AG04450 (cell line): ENCODE results near the gene INPP5A. TPM values are rescaled to one million over a fixed set of nuclear protein-coding genes. Genes with fewer than 3 reads are reported as not detected.

Experiments
- CTCF ChIA-PET: fragments of 300-600, 350-600 bp; formaldehyde crosslinking; extraction: SDS; loops from one replicate; lab custom pipeline; 2022; ENCODE audit warnings: antibody characterized with exemption, inconsistent platforms; lab: Charles Lee
- POLR2A ChIA-PET: fragments of 350-600 bp; formaldehyde crosslinking; extraction: SDS; loops from one replicate; lab custom pipeline; 2021; ENCODE audit warnings: antibody characterized with exemption, inconsistent platforms; lab: Yijun Ruan, JAX
- DNase-seq: peaks from one replicate; pipeline ENCODE4 v3.0.0-alpha.2; 2011; ENCODE audit warnings: low read depth, low spot score
- H3K27ac ChIP-seq: one replicate; pipeline ENCODE4 v1.5.1; 2012; ENCODE audit warnings: low read depth, low read length, control low read depth
- H3K27me3 ChIP-seq: one replicate; pipeline ENCODE4 v1.6.0; 2012; ENCODE audit warnings: low read length; ENCODE audit not compliant: control insufficient read depth, insufficient read depth
- H3K4me3 ChIP-seq: 2 replicates; pipeline ENCODE4 v1.5.1; 2011; ENCODE audit warnings: mild to moderate bottlenecking, low read depth, low read length, control low read depth
- H3K9me3 ChIP-seq: 2 replicates; pipeline ENCODE4 v1.5.1; 2012; ENCODE audit warnings: low read length; ENCODE audit not compliant: control insufficient read depth, insufficient read depth
- CTCF ChIP-seq: IDR thresholded peaks from 2 replicates; pipeline ENCODE4 v1.5.1; 2011; ENCODE audit warnings: low read depth, low read length, control low read depth, inconsistent platforms
- polyA plus RNA-seq: library from polyadenylated mRNA; depleted of rRNA; stranded (reverse); fragments of >200 nt; gene quantifications from 2 replicates; pipeline ENCODE4 v1.2.3, GENCODE V29; 2011

The INPP5A gene
- polyA plus RNA-seq, 1 experiment, result 22.5 TPM

DNA sequence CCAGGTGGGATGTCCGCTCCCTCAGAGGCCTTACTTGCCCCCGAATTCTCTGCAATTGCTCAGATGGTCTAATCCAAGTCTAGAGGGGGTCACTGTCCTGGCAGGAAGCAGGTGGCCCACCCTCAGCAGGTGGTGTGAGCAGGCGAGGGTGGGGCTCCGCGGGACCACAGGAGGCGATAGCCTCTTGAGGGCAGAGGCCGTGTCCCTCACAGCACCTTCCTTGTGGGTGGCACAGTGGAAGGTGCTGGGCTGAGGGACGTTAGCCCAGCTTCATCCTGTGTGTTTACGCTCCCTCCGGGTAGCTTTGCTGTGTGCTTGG lies 38.3 kb upstream of the INPP5A start:
- Histone ChIP-seq H3K27me3 (peaks cover 55% of the 10 kb centered on the region), H3K27ac (no peak overlapping the region), H3K9me3 (no peaks in the 10 kb centered on the region; the same call in 1 of the 2 replicates), H3K4me3 (no peak overlapping the region)
- DNase-seq, result no peak
- ChIA-PET POLR2A (no interaction called here), CTCF (no interaction called here)
- no peak for TF ChIP-seq CTCF

DNA sequence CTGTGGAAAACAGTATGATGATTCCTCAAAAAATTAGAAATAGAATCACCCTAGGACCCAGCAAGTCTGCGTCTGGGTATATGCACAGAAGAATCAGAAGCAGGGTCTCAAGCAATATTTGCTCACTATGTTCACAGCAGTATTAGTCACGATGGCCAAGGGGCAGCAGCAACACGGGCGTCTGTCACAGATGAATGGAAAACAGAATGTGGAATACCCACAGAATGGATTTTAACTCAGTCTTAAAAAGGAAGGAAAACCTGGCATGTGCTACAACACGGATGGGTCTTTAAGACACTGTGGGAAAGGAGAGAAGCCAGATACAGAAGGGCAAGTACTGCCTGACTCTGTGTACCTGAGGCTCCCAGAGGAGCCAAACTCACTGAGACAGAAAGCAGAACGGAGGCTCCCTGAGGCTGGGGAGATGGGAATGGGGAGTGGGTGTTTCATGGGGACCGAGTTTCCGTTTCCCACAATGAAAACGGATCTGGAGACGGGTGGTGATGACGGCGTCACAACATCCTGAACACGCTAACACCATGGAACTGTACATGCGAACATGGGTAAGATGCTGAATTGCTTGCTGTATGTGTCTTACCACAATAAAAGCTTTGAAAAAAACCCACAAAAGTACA lies 36.7 kb upstream of the INPP5A start:
- H3K27ac ChIP-seq, result no peak overlapping the region
- CTCF ChIA-PET, result no interaction called here
- peaks cover 55% of the 10 kb centered on the region for H3K27me3 ChIP-seq
- H3K9me3 ChIP-seq, result peaks cover 6% of the 10 kb centered on the region; the same call in 1 of the 2 replicates
- no peak for DNase-seq
- TF ChIP-seq CTCF, result no peak
- H3K4me3 ChIP-seq, result no peak overlapping the region
- POLR2A ChIA-PET, result no interaction called here

GRCh38 chr10:132502544-132503300 lies 34.9 kb upstream of the INPP5A start:
- TF ChIP-seq CTCF, result no peak
- ChIA-PET POLR2A (no interaction called here), CTCF (no interaction called here)
- Histone ChIP-seq H3K27ac (no peak overlapping the region), H3K27me3 (peaks cover 41% of the 10 kb centered on the region), H3K4me3 (no peak overlapping the region), H3K9me3 (peaks cover 6% of the 10 kb centered on the region; the same call in 1 of the 2 replicates)
- DNase-seq, result no peak

DNA sequence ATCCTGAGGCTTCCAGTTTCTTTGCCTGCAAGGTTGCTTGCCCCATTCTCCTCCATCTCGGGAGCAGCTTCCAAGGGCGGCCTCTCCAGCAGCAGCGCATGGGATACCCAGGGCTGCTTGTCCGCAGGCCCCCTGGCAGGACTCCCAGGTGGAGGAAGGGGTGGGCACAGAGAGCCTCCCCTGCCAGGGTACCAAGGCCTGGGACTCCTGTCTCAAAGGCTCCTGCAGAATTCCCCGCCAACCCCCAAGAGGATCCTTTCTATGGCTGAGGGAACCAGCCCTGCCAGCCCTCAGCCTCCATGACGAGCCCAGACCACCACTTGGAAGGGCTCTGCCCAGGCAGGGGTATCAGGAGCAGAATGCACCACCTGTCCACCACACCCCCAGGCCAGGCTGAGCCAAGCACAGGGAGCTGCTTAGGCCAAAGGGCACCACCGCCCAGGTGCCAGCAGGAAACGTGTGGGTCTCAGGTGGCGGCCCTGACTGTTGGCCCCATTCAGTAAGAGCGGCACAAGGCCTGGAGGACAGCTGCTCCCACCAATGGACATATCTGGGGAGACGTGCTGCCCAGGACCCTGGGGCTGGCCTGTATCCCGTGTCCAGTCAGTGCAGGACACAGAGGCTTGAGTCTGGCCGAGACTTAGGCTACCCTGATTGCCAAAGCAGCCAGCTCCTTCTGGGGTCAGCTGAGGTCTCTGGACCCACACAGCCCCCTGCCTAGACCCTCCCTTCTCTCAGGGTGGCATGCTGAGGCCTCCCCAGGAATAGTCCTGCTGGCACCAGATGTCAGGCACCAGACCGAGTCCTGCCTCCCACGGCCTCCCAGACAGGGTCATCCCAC lies 33.8 kb upstream of the INPP5A start:
- no peak overlapping the region for H3K27ac ChIP-seq
- peaks cover 6% of the 10 kb centered on the region; the same call in 1 of the 2 replicates for H3K9me3 ChIP-seq
- TF ChIP-seq CTCF, result no peak
- DNase-seq, result no peak
- CTCF ChIA-PET, result no interaction called here
- POLR2A ChIA-PET, result no interaction called here
- H3K4me3 ChIP-seq, result no peak overlapping the region
- H3K27me3 ChIP-seq, result peaks cover 38% of the 10 kb centered on the region
